ENCODE measurements around the gene RNF115.

DNA sequence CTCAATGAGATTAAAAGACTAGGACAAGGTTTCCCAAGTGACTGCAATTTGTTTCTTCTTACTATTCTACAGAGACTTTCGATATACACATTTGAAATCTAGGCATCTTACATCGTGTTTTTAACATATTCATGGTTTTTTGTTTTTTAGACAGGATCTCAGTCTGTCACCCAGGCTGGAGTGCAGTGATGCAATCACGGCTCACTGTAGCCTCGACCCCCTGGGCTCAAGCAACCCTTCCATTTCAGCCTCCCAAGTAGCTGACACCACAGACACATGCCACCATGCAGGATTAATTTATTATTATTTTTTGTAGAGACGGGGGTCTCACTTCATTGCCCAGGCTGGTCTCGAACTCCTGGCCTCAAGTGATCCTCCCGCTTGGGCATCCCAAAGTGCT is 118.3 kb downstream of the RNF115 start:
- TF ChIP-seq, protein P1, sequence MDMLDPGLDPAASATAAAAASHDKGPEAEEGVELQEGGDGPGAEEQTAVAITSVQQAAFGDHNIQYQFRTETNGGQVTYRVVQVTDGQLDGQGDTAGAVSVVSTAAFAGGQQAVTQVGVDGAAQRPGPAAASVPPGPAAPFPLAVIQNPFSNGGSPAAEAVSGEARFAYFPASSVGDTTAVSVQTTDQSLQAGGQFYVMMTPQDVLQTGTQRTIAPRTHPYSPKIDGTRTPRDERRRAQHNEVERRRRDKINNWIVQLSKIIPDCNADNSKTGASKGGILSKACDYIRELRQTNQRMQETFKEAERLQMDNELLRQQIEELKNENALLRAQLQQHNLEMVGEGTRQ (IDR thresholded peaks at IDR 0.05; ENCODE audit: borderline replicate concordance, low read depth, low read length): no peak
- TF ChIP-seq CTCF (IDR thresholded peaks at IDR 0.05) (no peak), YY1 (IDR thresholded peaks at IDR 0.05; ENCODE audit: low read depth) (no peak), TAF1 (IDR thresholded peaks at IDR 0.05; ENCODE audit: borderline replicate concordance, low read depth, low read length) (no peak), EZH2phosphoT487 (IDR thresholded peaks at IDR 0.05; ENCODE audit: borderline replicate concordance, low read depth) (no peak), EP300 (IDR thresholded peaks at IDR 0.05; ENCODE audit: borderline replicate concordance in 1 of 2, low read depth in 1 of 2, low read length in 1 of 2) (no peak), FOSL2 (IDR thresholded peaks at IDR 0.05; ENCODE audit: borderline replicate concordance, low read depth) (no peak)
- TF ChIP-seq, protein P2, sequence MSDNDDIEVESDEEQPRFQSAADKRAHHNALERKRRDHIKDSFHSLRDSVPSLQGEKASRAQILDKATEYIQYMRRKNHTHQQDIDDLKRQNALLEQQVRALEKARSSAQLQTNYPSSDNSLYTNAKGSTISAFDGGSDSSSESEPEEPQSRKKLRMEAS (IDR thresholded peaks at IDR 0.05; ENCODE audit: low read depth): no peak
